ENCODE data around the gene BCL6B. TPM values are rescaled to one million over a fixed set of nuclear protein-coding genes. Genes with fewer than 3 reads are reported as not detected.

BCL6B gene
- total RNA-seq, 1 experiment from 2014 or later, result 11.4 TPM

DNA sequence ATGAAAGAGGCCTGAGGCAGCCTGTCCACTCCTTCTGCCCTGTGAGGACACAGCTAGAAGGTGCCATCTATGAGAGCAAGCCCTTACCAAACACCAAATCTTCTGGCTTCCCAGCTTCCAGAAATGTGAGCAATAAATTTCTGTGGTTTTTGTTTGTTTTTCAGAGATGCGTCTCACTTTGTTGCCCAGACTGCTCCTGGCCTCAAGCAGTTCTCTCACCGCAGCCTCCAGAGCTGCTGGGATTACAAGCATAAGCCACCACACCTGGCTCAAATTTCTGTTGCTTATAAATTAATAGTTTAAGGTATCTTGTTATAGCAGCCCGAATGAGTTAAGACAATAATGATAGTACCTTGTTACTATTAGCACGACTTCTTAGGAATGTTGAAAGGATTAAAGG, 33.5 kb downstream of the BCL6B start (continued):
- TF ChIP-seq, protein P1, sequence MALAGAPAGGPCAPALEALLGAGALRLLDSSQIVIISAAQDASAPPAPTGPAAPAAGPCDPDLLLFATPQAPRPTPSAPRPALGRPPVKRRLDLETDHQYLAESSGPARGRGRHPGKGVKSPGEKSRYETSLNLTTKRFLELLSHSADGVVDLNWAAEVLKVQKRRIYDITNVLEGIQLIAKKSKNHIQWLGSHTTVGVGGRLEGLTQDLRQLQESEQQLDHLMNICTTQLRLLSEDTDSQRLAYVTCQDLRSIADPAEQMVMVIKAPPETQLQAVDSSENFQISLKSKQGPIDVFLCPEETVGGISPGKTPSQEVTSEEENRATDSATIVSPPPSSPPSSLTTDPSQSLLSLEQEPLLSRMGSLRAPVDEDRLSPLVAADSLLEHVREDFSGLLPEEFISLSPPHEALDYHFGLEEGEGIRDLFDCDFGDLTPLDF (CRISPR knock-in tag; IDR thresholded peaks at IDR 0.05), result no peak
- TF ChIP-seq PRRX2 (CRISPR knock-in tag; IDR thresholded peaks at IDR 0.05) (no peak), SMAD3 (CRISPR knock-in tag; IDR thresholded peaks at IDR 0.05; ENCODE audit: borderline replicate concordance) (no peak), SP1 (CRISPR knock-in tag; conservative IDR thresholded peaks at IDR 0.05) (no peak)

DNA sequence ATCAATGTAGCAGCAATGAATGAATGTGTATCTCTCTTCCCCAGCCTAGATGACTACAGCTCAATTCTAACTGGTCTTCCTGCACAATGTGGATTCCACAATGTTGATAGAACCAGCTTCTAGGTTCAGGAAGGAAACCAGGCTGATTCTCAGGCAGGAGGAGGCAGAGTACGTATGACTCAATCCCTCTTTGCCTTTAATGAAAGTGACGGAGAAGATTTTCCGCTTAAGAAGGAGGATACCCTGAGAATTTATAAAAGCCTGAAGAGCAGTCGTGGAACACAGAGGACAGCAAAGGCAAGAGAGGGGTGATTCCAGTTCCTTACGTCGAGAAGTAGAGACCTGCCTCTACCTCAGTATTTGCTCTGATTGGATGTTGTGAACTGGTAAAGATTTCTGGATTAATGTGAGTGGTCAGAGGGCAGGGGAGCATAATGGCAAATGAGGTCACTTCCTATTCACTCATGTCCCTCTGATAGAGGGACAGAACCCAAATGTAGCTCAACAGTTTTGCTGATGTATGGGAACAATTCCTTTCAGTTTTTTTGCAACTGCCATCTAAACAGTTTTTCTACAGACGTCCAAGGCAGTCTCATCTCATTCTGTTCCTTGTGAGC, 36.1 kb downstream of the BCL6B start:
- Mint-ChIP-seq H3K4me1 (peaks cover 6% of the 10 kb centered on the region), H3K36me3 (no peaks in the 10 kb centered on the region), H3K4me3 (no peak overlapping the region), H3K27ac (no peak overlapping the region), H3K27me3 (ENCODE audit: low read depth) (peaks cover 26% of the 10 kb centered on the region), H3K9me3 (no peaks in the 10 kb centered on the region)
- TF ChIP-seq, protein P2, sequence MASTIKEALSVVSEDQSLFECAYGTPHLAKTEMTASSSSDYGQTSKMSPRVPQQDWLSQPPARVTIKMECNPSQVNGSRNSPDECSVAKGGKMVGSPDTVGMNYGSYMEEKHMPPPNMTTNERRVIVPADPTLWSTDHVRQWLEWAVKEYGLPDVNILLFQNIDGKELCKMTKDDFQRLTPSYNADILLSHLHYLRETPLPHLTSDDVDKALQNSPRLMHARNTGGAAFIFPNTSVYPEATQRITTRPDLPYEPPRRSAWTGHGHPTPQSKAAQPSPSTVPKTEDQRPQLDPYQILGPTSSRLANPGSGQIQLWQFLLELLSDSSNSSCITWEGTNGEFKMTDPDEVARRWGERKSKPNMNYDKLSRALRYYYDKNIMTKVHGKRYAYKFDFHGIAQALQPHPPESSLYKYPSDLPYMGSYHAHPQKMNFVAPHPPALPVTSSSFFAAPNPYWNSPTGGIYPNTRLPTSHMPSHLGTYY (CRISPR knock-in tag; IDR thresholded peaks at IDR 0.05), result no peak
- TF ChIP-seq, protein P3, sequence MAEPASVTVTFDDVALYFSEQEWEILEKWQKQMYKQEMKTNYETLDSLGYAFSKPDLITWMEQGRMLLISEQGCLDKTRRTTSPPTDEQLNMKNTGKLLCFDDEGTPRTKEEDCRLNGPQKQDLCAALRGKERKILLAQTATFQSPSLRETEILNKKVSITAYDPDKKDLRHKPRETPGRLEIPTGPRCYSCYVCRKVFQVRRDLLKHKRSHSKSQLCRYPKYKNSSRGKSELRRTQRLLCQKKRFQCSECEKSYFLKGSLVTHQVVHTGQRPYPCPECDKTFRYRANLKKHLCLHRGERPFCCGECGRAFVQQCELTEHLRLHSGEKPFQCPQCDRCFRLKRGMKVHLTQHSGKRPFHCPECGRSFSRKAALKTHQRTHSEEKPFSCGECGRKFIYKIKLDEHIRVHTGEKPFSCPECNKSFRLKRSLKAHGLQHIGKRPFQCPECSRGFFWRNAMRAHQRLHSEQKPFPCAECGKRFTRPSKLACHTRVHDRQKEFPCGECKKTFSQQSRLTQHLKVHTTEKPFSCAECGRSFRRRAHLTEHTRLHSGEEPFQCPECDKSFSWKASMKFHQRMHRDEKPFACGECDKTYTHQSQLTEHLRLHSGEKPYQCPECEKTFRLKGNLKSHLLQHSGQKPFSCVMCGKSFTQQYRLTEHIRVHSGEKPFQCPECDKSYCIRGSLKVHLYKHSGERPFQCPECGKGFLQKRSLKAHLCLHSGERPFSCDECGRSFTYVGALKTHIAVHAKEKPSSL (CRISPR knock-in tag; conservative IDR thresholded peaks at IDR 0.05), result no peak
- TF ChIP-seq ZBTB21 (CRISPR knock-in tag; IDR thresholded peaks at IDR 0.05; ENCODE audit: borderline replicate concordance) (no peak), SP1 (CRISPR knock-in tag; conservative IDR thresholded peaks at IDR 0.05) (no peak), KAT7 (CRISPR knock-in tag; IDR thresholded peaks at IDR 0.05; ENCODE audit: borderline replicate concordance) (no peak), ESRRA (CRISPR knock-in tag; IDR thresholded peaks at IDR 0.05; ENCODE audit: borderline replicate concordance) (no peak), ELF4 (CRISPR knock-in tag; IDR thresholded peaks at IDR 0.05; ENCODE audit: low read depth) (no peak), TEAD1 (CRISPR knock-in tag; IDR thresholded peaks at IDR 0.05) (no peak), RELA (CRISPR knock-in tag; IDR thresholded peaks at IDR 0.05; ENCODE audit: borderline replicate concordance) (no peak)
- TF ChIP-seq, protein P4, sequence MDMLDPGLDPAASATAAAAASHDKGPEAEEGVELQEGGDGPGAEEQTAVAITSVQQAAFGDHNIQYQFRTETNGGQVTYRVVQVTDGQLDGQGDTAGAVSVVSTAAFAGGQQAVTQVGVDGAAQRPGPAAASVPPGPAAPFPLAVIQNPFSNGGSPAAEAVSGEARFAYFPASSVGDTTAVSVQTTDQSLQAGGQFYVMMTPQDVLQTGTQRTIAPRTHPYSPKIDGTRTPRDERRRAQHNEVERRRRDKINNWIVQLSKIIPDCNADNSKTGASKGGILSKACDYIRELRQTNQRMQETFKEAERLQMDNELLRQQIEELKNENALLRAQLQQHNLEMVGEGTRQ (CRISPR knock-in tag; IDR thresholded peaks at IDR 0.05), result no peak
- TF ChIP-seq, protein P5, sequence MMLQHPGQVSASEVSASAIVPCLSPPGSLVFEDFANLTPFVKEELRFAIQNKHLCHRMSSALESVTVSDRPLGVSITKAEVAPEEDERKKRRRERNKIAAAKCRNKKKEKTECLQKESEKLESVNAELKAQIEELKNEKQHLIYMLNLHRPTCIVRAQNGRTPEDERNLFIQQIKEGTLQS (CRISPR knock-in tag; conservative IDR thresholded peaks at IDR 0.05), result no peak
- TF ChIP-seq, protein P6, sequence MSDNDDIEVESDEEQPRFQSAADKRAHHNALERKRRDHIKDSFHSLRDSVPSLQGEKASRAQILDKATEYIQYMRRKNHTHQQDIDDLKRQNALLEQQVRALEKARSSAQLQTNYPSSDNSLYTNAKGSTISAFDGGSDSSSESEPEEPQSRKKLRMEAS (CRISPR knock-in tag; IDR thresholded peaks at IDR 0.05), result no peak
- DNase-seq (ENCODE audit: low spot score) (no peak), ATAC-seq (no peak)
- POLR2A ChIA-PET, result interaction anchor here (0.6 kb wide), 1 partner anchor 11 kb away, joined by 3 read pairs; no protein-coding TSS in a partner anchor
- CTCF ChIA-PET, result no interaction called here

DNA sequence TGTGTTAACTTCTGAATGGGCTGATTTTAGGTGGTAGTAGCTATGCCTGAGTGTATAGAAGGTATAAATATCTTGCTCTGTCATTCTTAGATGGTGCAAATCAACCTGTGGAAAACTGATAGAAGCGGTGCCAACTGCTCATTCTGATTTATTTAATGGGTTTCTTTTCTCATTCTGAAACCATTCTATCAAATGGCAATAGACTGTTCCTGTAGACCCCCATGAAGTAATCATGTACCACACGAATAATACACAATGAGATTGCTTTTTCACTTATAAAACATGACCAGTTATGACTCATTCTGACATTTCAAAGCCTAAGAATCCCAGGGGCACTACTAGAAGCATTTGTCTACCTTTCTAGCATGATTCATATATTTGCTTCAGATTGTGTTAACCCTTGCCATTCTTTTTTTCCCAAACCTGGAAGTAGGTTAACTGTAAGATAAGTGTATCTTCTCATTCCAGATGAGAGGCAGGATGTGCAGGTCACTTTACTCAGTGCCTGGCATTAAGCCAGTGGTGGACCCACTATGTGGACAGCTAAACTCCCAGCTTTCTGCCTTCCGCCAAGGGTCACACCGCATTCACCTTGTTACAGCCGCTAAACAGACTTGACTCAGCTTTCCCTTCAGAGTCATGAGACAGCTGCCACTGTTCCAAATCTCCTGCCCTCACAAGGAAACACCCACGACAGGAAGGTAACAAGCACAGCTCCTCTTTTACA, 37.5 kb downstream of the BCL6B start:
- ATAC-seq (no peak), DNase-seq (ENCODE audit: low spot score) (no peak)
- Mint-ChIP-seq H3K27me3 (ENCODE audit: low read depth) (peaks cover 30% of the 10 kb centered on the region), H3K9me3 (no peaks in the 10 kb centered on the region), H3K4me3 (no peak overlapping the region), H3K36me3 (no peaks in the 10 kb centered on the region), H3K27ac (no peak overlapping the region), H3K4me1 (no peaks in the 10 kb centered on the region; the same call in 1 of the 2 replicates)
- CTCF ChIA-PET, result interaction anchor here (0.6 to 1.1 kb wide), 3 partner anchors 8 to 149 kb away, joined by 3 to 4 read pairs (median 3); no protein-coding TSS in a partner anchor
- POLR2A ChIA-PET, result interaction anchor here (0.7 kb wide), 1 partner anchor 46 kb away, joined by 3 read pairs; no protein-coding TSS in a partner anchor
- TF ChIP-seq, protein P7, sequence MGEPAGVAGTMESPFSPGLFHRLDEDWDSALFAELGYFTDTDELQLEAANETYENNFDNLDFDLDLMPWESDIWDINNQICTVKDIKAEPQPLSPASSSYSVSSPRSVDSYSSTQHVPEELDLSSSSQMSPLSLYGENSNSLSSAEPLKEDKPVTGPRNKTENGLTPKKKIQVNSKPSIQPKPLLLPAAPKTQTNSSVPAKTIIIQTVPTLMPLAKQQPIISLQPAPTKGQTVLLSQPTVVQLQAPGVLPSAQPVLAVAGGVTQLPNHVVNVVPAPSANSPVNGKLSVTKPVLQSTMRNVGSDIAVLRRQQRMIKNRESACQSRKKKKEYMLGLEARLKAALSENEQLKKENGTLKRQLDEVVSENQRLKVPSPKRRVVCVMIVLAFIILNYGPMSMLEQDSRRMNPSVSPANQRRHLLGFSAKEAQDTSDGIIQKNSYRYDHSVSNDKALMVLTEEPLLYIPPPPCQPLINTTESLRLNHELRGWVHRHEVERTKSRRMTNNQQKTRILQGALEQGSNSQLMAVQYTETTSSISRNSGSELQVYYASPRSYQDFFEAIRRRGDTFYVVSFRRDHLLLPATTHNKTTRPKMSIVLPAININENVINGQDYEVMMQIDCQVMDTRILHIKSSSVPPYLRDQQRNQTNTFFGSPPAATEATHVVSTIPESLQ (CRISPR knock-in tag; IDR thresholded peaks at IDR 0.05), result no peak
- no peak for TF ChIP-seq SMAD4 (CRISPR knock-in tag; IDR thresholded peaks at IDR 0.05)
- TF ChIP-seq SP1 (CRISPR knock-in tag; conservative IDR thresholded peaks at IDR 0.05), result no peak
- no peak for TF ChIP-seq ESRRA (CRISPR knock-in tag; IDR thresholded peaks at IDR 0.05; ENCODE audit: borderline replicate concordance)
- no peak for TF ChIP-seq JUN (CRISPR knock-in tag; IDR thresholded peaks at IDR 0.05)
- TF ChIP-seq, protein P8, sequence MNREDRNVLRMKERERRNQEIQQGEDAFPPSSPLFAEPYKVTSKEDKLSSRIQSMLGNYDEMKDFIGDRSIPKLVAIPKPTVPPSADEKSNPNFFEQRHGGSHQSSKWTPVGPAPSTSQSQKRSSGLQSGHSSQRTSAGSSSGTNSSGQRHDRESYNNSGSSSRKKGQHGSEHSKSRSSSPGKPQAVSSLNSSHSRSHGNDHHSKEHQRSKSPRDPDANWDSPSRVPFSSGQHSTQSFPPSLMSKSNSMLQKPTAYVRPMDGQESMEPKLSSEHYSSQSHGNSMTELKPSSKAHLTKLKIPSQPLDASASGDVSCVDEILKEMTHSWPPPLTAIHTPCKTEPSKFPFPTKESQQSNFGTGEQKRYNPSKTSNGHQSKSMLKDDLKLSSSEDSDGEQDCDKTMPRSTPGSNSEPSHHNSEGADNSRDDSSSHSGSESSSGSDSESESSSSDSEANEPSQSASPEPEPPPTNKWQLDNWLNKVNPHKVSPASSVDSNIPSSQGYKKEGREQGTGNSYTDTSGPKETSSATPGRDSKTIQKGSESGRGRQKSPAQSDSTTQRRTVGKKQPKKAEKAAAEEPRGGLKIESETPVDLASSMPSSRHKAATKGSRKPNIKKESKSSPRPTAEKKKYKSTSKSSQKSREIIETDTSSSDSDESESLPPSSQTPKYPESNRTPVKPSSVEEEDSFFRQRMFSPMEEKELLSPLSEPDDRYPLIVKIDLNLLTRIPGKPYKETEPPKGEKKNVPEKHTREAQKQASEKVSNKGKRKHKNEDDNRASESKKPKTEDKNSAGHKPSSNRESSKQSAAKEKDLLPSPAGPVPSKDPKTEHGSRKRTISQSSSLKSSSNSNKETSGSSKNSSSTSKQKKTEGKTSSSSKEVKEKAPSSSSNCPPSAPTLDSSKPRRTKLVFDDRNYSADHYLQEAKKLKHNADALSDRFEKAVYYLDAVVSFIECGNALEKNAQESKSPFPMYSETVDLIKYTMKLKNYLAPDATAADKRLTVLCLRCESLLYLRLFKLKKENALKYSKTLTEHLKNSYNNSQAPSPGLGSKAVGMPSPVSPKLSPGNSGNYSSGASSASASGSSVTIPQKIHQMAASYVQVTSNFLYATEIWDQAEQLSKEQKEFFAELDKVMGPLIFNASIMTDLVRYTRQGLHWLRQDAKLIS (CRISPR knock-in tag; IDR thresholded peaks at IDR 0.05; ENCODE audit: borderline replicate concordance), result no peak

Data from WTC11 (cell line).